HG03095 (cell line): ENCODE results near the gene KAZN.

Source experiments
- ATAC-seq: cut with Tn5 transposase; IDR thresholded peaks from one replicate; pipeline ENCODE4 v1.9.1; 2021; ENCODE audit warnings: moderate library complexity; ENCODE audit not compliant: unreplicated experiment

KAZN gene

GRCh38 chr1:14924455-14925331 lies 326.2 kb downstream of the KAZN start:
- no peak for ATAC-seq

DNA sequence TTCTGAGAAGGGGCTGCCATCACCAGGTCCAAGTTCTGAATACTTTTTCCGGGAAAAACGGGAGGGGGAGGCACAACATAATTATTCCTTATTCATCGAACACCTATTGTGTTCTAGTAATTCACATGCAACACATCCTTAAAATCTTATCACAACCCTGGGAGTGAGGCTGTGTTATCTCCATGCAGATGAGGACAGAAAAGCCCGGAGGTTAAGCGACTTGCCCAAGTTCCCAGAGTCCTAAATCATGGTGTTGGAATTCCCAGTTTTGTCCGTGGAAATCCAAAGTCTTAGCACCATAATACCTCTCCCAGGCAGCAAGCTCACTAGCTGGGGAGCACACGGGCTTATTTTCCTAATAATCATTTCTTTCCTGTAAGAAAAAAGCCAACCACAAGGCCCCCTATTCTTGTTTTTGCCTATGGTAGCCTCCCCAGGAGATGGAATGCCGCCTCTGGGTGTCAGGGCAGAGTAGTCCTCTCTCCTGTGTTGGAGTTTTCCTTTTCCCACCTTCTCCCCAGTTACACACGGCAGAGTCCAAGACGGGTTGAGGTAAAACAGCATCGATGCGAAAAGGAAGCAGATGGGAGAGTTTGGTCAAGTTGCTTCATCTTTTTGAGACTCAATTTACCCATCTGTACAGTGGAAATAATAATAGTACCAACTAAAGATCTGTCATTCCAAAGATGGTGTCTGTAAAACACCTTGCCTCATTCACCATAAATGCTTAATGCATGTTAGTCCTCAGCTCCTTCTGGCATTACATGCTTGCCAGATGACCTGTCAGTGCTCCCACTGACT lies 327.1 kb downstream of the KAZN start:
- no peak for ATAC-seq

- ATAC-seq: no peak
Observed at GRCh38 chr1:14926229-14926628, 327.7 kb downstream of the KAZN start.

DNA sequence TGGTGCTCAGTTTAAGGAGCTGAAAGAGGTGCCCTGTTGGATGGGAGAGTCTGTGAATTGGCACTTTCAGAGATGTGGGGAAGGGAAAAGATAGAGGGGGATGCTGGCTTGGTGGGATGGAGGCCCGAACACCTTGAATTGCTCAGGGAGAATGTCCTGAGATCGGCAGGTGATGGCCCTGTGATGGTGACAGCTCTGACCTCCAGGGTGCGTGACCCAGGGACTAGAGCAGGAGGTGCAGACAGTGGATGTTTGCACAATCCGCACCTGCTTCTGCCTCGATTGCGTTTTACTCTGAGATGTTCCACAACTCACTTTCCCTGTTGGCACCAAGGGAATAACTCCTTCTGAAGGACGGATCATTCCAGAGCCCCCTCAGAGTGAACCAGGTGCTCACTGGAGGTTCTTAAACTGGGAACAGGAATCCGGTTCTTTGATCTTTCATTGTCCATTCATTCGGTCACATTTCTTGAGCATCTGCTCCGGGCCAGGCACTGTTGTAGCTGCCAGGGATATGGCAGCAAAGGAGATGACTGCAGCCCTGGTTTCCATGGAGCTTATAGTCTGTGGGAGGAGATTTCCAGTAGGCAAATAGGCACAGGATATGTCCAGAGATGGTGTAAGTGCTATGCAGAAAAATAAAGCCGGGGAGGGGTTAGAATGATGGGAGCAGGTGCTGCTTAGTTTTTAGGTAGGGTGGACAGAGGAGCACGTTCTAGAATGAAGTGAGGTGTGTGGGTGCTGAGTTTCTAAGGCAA lies 328.5 kb downstream of the KAZN start:
- no peak for ATAC-seq

GRCh38 chr1:14928412-14928811 lies 329.9 kb downstream of the KAZN start:
- ATAC-seq: no peak

GRCh38 chr1:14928886-14929546 lies 330.5 kb downstream of the KAZN start:
- ATAC-seq: no peak

DNA sequence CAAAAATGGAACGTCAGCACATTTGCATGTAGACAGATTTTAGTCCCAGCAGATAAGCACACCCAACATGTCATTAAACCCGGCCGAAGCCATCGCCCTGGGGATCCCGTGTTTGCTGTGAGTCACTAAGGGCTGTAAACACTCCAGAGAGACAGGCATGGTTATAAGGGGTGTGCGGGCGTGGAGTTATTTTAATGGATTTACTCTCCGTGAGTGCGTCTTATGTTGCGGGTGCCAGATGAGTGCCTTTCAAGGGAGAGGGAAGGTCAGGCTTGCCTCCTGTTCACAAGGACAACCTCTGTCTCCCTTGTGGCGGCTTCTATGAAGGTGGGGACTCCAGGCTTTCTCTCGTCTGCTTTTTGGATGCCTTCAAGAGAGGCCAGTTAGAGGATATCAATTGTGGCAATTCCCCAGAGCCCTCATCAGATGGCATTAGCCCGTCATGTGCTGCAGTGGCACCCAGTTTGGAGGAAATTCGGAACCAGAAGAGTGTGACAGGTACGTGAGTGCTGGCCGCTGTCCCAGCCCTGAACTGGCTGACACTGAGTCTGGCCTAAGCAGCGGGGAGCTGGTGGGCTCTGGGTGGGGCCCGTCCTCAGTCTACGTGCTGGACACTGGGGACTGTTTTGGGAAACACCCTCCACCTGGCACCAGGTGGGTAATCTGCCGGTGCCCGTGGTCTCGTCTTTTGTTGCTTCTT lies 331.2 kb downstream of the KAZN start:
- no peak for ATAC-seq

- no peak for ATAC-seq
Observed at GRCh38 chr1:14930247-14930965, 331.9 kb downstream of the KAZN start.

GRCh38 chr1:14932034-14932638 lies 333.7 kb downstream of the KAZN start:
- ATAC-seq: no peak

DNA sequence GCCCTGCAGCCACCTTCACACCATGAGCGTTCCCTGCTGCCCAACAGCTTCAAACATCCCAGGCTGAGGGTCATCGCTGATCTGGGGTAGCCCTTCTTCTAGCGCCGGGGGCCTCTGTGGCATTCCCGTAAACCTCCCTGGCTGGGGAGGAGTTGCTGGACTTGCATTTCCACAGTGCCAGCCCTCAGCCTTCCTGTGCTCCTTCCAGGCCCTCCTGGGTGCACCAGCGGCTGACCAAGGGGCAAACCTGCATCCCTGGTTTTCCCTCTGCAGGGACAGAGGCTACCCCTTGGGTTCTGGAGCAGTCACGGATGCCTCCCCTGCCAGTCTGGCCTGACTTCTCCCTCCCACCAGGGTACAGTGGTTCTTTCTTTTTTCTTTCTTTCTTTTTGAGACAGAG lies 336.4 kb downstream of the KAZN start:
- ATAC-seq: no peak

DNA sequence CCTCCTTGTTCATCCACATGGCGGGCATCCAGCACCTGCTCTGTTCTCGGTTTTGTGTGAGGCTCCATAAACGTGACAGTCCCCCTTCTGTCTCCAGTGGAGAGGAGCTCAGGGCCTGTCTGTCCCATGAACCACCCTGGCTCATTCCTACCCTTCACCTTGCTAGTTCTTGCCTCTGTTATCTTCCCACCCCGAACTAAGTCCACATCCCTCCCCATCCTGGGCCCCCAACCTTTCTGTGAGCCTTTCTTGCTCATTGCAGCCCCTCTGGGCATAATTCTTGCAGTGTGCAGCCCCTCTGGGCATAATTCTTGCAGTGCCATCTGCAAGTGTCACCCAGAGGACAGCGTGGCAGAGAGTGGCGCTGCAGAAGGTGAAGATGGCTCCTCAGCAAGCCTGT lies 338.3 kb downstream of the KAZN start:
- ATAC-seq: no peak

DNA sequence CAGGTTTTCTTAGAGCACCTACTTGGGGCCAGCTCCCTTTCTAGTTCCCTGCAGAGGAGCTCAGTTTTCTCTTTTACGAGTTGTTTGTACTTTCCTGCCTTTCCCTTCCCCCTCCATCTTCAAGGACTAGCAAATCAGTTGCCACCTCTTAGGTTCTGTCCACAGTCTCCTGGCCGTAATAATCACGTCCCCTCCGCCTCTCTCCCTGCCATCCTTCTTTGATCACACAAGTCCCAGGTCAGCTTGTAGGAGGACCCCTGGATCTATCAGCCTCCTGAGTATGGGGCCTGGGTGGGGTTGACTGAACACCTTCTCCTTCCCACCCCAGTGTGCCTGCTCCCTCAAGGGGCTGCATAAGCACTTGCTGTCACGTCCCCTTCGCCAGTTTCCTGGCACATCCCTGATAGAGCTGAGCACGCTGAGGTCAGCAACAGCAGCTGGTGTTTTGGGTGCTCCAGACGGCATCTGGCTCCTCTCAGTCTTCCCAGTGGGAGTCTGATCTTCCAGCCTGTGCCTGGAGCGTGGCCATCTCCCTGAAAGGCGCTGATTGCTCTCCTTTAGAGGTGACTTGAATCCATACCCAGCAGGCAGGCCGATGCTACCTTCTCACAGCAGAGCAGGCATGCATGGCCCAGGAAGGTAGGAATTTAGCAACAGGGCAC lies 338.9 kb downstream of the KAZN start:
- no peak for ATAC-seq

DNA sequence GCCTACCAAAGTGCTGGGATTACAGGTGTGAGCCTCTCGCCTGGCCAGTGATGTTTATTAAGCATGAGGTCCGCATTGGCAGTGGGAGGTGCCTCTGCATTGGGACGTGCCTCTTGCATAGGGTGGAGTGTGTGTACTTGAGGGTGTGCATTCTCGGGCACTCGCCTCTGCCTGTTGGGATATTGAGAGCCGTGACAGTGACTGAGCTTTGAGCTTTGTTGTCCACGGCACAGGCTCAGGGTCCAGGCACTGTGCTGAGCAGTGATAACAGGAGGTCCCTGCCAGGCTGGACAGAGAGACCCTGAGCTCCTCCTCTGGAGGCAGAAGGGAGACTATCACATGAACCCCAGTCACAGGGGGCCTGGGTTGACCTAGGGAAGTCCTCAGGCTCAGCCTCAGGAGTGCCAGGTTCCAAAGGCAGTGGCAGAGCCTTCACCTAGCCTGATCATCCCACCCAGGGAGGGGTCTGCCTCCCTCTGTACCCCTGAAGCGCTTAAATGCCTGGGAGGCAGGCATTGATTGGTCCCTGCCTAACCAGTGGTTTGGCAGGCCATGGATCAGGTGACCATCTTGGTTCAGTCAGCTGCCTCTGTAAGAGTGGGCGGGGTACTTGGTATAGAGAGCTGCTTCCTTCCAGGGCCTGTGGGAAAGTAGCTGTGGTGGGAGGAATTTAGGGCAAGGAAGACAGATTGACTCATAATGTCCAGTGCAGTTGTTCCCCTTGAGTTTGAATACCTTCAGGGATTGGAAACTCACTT lies 341.2 kb downstream of the KAZN start:
- ATAC-seq: no peak

GRCh38 chr1:14940285-14940870 lies 341.9 kb downstream of the KAZN start:
- no peak for ATAC-seq

DNA sequence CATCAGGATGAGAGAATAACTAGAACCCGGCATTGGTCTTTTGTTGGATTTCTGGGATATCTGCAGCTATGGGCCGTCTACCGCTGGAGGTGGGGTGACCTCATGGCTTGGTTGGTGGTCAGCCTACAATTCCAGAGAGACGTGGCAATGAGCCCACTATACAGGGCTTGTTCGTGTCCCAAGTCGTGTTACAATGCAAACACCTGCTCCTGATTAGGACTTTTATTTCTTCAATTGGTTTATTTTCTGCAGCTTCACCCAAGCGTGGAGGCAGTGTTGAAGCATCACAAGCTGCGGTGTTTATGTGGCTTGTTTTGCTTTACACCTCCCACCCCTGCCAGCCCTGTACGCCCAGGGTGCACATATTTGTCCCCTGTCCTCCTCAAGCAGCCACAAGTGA lies 343.4 kb downstream of the KAZN start:
- no peak for ATAC-seq

DNA sequence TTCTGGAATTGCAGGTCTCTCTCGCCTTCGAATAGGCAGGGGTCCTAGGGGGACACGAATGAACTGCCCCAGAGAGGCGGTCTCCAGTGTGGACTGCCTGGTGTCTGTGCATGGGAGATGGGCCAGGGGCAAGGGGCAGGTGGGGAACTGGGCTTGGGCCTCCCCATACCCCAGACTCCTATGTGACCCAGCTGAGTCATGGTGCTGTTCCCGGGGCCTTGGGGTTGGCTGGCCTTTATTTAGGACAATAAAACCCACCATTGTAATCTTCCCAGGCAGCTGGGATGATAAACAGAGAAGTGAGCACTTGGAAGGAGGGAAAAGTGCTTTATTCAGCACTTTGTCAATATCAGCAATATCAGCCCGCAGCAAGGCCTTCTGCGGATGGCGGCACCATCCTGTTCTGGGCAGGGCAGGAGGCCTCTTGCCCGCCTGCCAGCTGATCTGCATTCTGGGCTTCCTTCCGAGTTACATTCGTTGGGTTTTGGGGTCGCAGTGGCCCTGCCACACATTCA lies 346.0 kb downstream of the KAZN start:
- ATAC-seq: no peak
